ENCODE data around the gene GNAT3.

The GNAT3 gene

GRCh38 chr7:80443325-80443724 is 68.5 kb downstream of the GNAT3 start:
- Histone ChIP-seq H3K36me3 (ENCODE audit: low read depth) (no peaks in the 10 kb centered on the region), H3K9me3 (ENCODE audit: severe bottlenecking) (no peaks in the 10 kb centered on the region), H3K4me3 (ENCODE audit: severe bottlenecking) (no peak overlapping the region), H3K4me1 (ENCODE audit: insufficient read depth, poor library complexity, severe bottlenecking) (no peaks in the 10 kb centered on the region), H3K27ac (ENCODE audit: poor library complexity, severe bottlenecking) (no peak overlapping the region), H3K27me3 (ENCODE audit: insufficient read depth, poor library complexity, severe bottlenecking) (no peaks in the 10 kb centered on the region)
- DNase-seq (ENCODE audit: low spot score) (no peak), ATAC-seq (ENCODE audit: low read depth) (no peak)
- TF ChIP-seq, protein P1, sequence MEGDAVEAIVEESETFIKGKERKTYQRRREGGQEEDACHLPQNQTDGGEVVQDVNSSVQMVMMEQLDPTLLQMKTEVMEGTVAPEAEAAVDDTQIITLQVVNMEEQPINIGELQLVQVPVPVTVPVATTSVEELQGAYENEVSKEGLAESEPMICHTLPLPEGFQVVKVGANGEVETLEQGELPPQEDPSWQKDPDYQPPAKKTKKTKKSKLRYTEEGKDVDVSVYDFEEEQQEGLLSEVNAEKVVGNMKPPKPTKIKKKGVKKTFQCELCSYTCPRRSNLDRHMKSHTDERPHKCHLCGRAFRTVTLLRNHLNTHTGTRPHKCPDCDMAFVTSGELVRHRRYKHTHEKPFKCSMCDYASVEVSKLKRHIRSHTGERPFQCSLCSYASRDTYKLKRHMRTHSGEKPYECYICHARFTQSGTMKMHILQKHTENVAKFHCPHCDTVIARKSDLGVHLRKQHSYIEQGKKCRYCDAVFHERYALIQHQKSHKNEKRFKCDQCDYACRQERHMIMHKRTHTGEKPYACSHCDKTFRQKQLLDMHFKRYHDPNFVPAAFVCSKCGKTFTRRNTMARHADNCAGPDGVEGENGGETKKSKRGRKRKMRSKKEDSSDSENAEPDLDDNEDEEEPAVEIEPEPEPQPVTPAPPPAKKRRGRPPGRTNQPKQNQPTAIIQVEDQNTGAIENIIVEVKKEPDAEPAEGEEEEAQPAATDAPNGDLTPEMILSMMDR (IDR thresholded peaks at IDR 0.05; ENCODE audit: poor library complexity, severe bottlenecking), result no peak

DNA sequence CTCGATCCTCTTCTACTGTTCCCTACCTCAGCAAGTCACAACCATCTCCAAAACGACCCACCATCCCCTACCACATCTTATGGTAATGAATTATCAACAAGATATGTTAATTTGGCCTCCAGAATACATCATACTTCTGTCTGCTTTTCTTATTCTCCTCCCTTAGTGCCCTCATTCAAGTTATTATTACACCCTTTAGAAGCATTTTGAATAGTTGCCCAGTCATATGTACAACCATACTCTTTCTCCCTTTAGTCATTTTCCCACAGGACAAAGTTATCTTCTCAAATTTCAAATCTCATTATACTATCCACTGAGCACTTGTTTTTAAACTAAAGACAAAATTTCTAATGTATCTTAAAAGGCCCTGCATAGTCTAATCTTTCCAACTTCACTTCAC is 71.0 kb downstream of the GNAT3 start:
- ATAC-seq (ENCODE audit: low read depth) (no peak), DNase-seq (ENCODE audit: low spot score) (no peak)
- TF ChIP-seq, protein P1 (IDR thresholded peaks at IDR 0.05; ENCODE audit: poor library complexity, severe bottlenecking), result no peak
- no peaks in the 10 kb centered on the region for H3K9me3 ChIP-seq (ENCODE audit: severe bottlenecking)
- no peaks in the 10 kb centered on the region for H3K4me1 ChIP-seq (ENCODE audit: insufficient read depth, poor library complexity, severe bottlenecking)
- no peak overlapping the region for H3K4me3 ChIP-seq (ENCODE audit: severe bottlenecking)
- H3K27me3 ChIP-seq (ENCODE audit: insufficient read depth, poor library complexity, severe bottlenecking), result no peaks in the 10 kb centered on the region
- H3K27ac ChIP-seq (ENCODE audit: poor library complexity, severe bottlenecking), result peak overlapping the region; percentile 16
- no peaks in the 10 kb centered on the region for H3K36me3 ChIP-seq (ENCODE audit: low read depth)

GRCh38 chr7:80439894-80440821 is 71.7 kb downstream of the GNAT3 start:
- TF ChIP-seq, protein P1 (IDR thresholded peaks at IDR 0.05; ENCODE audit: poor library complexity, severe bottlenecking), result no peak
- no peak for DNase-seq (ENCODE audit: low spot score)
- peak; percentile 52; the same call in 2 of the 3 replicates for ATAC-seq (ENCODE audit: low read depth)
- Histone ChIP-seq H3K4me1 (ENCODE audit: insufficient read depth, poor library complexity, severe bottlenecking) (no peaks in the 10 kb centered on the region), H3K4me3 (ENCODE audit: severe bottlenecking) (no peak overlapping the region), H3K9me3 (ENCODE audit: severe bottlenecking) (no peaks in the 10 kb centered on the region), H3K27me3 (ENCODE audit: insufficient read depth, poor library complexity, severe bottlenecking) (no peaks in the 10 kb centered on the region), H3K27ac (ENCODE audit: poor library complexity, severe bottlenecking) (peak overlapping the region; percentile 16), H3K36me3 (ENCODE audit: low read depth) (no peaks in the 10 kb centered on the region)

DNA sequence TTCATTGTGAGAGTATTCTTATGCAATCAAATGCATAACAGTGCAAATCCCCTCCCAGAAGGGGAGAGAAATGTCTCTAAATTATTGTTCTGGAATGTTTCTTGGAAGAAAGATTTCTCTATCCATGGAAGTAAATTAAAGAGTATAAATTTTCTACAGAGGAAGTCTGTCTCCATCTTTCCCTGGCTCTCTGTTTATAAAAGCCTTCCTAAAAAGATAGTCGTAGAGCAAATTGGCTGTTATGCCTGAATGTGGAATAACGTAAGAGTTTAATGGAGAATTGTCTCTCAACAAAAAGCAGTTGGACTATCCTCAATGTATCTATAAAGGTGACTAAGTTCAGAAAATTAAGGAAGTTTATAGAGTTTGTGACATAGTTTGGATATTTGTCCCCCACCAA is 76.3 kb downstream of the GNAT3 start:
- no peaks in the 10 kb centered on the region for H3K27me3 ChIP-seq (ENCODE audit: insufficient read depth, poor library complexity, severe bottlenecking)
- ATAC-seq (ENCODE audit: low read depth) (no peak), DNase-seq (ENCODE audit: low spot score) (no peak)
- H3K36me3 ChIP-seq (ENCODE audit: low read depth), result no peaks in the 10 kb centered on the region
- H3K27ac ChIP-seq (ENCODE audit: poor library complexity, severe bottlenecking), result no peak overlapping the region
- H3K9me3 ChIP-seq (ENCODE audit: severe bottlenecking), result no peaks in the 10 kb centered on the region
- no peaks in the 10 kb centered on the region for H3K4me1 ChIP-seq (ENCODE audit: insufficient read depth, poor library complexity, severe bottlenecking)
- TF ChIP-seq, protein P1 (IDR thresholded peaks at IDR 0.05; ENCODE audit: poor library complexity, severe bottlenecking), result no peak
- H3K4me3 ChIP-seq (ENCODE audit: severe bottlenecking), result no peak overlapping the region

GRCh38 chr7:80434047-80434446 is 77.8 kb downstream of the GNAT3 start:
- Histone ChIP-seq H3K27ac (ENCODE audit: poor library complexity, severe bottlenecking) (no peak overlapping the region), H3K4me1 (ENCODE audit: insufficient read depth, poor library complexity, severe bottlenecking) (no peaks in the 10 kb centered on the region), H3K27me3 (ENCODE audit: insufficient read depth, poor library complexity, severe bottlenecking) (no peaks in the 10 kb centered on the region), H3K36me3 (ENCODE audit: low read depth) (no peaks in the 10 kb centered on the region), H3K9me3 (ENCODE audit: severe bottlenecking) (no peaks in the 10 kb centered on the region), H3K4me3 (ENCODE audit: severe bottlenecking) (no peak overlapping the region)
- TF ChIP-seq, protein P1 (IDR thresholded peaks at IDR 0.05; ENCODE audit: poor library complexity, severe bottlenecking), result no peak
- ATAC-seq (ENCODE audit: low read depth) (no peak), DNase-seq (ENCODE audit: low spot score) (no peak)

All from RWPE2 (cell line).